ENCODE results near the gene UBE2U. TPM values are rescaled to one million over a fixed set of nuclear protein-coding genes. Genes with fewer than 3 reads are reported as not detected.
A peak's percentile ranks its signal among the peaks of the same experiment; 100 is the strongest.

Gene UBE2U
- total and polyA plus RNA-seq, 2 experiments from 2014 or later, result not detected

DNA sequence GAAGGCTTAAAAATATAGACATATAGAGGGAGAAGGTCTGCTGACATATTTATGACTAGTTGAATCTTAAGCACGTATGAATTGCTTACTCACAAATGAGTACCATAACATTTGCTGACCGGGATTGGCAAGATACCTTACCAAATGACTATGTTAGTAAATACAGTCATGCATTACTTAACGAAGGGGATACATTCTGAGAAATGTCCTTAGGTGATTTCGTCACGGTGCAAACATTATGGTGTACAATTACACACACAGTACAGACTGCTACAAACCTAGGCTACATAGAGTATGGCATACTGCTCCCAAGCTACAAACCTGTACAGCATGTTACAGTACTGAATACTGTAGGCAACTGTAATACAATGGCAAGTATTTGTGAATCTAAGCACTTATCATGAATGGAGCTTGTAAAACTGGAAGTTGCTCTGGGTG lies 19.4 kb upstream of the UBE2U start:
- Histone ChIP-seq H4K20me1 (ENCODE audit: insufficient read depth) (no peaks in the 10 kb centered on the region), H3K9me2 (ENCODE audit: insufficient read depth) (no peaks in the 10 kb centered on the region), H3K27ac (peak overlapping the region; percentile 41), H3K36me3 (ENCODE audit: low read depth) (no peaks in the 10 kb centered on the region), H2AFZ (no peak overlapping the region), H3K27me3 (replicated peaks; ENCODE audit: insufficient read depth) (no peaks in the 10 kb centered on the region), H3F3A (ENCODE audit: insufficient read depth) (peaks cover 13% of the 10 kb centered on the region), H3K9me3 (ENCODE audit: low read depth) (no peaks in the 10 kb centered on the region), H3K9ac (no peak overlapping the region), H3K79me2 (ENCODE audit: insufficient read depth) (no peaks in the 10 kb centered on the region), H3K4me3 (no peak overlapping the region), H3K4me2 (ENCODE audit: unreplicated experiment) (peak overlapping the region; percentile 36), H3K4me1 (ENCODE audit: insufficient read depth) (peaks cover 14% of the 10 kb centered on the region)
- TF ChIP-seq EZH2phosphoT487 (IDR thresholded peaks at IDR 0.05; ENCODE audit: insufficient read depth, low read depth) (0 out of 2 replicates have a peak, but pooled peaks have one; percentile 69), EZH2 (IDR thresholded peaks at IDR 0.05; ENCODE audit: insufficient read depth, poor library complexity, severe bottlenecking) (no peak)
- peak; percentile 92 for DNase-seq
- in situ Hi-C loops (cut with MboI), result no loop called here
- 6 to 7% methylated on average over 5 of the region's 5 CpGs for WGBS, 2 experiments (ENCODE audit: low coverage in 1 of 2, low lambda C conversion rate in 2 of 2, missing lambda C conversion rate in 2 of 2)

DNA sequence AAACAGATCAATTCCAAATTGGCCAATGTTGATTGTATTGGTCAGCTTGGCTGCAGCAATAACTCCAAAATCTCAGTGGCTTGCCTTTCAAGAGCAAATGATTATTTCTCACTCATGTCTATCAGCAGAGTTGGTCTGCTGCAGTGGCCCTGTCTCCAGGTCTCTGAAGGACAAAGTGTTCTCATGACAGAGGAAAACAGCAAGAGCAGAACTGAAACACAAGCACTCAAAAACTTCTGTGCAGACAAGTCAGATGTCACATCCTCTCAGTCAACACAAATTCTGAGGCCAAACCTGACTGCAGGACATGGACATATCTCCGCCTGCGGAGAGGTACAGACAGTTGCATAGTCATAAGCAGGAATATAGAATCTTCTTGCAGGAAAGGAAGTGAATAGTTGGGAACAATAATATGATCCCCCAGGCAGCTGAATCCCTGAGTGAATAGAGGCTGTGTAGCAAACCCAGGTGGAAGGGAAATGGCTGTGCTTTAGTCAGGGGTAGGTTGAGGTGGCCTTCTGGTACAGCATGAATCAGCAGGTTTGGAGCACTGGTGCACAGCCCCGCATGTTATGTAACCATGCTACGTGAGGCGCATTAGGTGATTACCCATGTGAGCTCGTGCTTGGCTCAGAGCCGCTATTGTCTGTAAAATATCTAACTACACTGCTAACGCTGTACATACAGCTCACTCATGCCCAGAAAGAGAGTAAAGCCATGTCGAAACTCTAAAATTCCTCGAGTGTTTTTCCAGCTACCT lies 17.1 kb upstream of the UBE2U start:
- no peak overlapping the region for H3K27ac ChIP-seq
- 56 to 58% methylated on average over 10 of the region's 10 CpGs for WGBS, 2 experiments (ENCODE audit: low coverage in 1 of 2, low lambda C conversion rate in 2 of 2, missing lambda C conversion rate in 2 of 2)
- no peak for DNase-seq
- no peak overlapping the region for H3K9ac ChIP-seq
- no peaks in the 10 kb centered on the region for H3K27me3 ChIP-seq (replicated peaks; ENCODE audit: insufficient read depth)
- no peak overlapping the region for H3K4me2 ChIP-seq (ENCODE audit: unreplicated experiment)
- peaks cover 14% of the 10 kb centered on the region for H3K4me1 ChIP-seq (ENCODE audit: insufficient read depth)
- H3K9me3 ChIP-seq (ENCODE audit: low read depth), result no peaks in the 10 kb centered on the region
- no peaks in the 10 kb centered on the region for H3K36me3 ChIP-seq (ENCODE audit: low read depth)
- no peaks in the 10 kb centered on the region for H3K79me2 ChIP-seq (ENCODE audit: insufficient read depth)
- H3K9me2 ChIP-seq (ENCODE audit: insufficient read depth), result no peaks in the 10 kb centered on the region
- in situ Hi-C loops (cut with MboI), result no loop called here
- H3F3A ChIP-seq (ENCODE audit: insufficient read depth), result peaks cover 13% of the 10 kb centered on the region
- no peak overlapping the region for H3K4me3 ChIP-seq
- no peaks in the 10 kb centered on the region for H4K20me1 ChIP-seq (ENCODE audit: insufficient read depth)
- no peak for TF ChIP-seq EZH2 (IDR thresholded peaks at IDR 0.05; ENCODE audit: insufficient read depth, poor library complexity, severe bottlenecking)
- no peak overlapping the region for H2AFZ ChIP-seq

DNA sequence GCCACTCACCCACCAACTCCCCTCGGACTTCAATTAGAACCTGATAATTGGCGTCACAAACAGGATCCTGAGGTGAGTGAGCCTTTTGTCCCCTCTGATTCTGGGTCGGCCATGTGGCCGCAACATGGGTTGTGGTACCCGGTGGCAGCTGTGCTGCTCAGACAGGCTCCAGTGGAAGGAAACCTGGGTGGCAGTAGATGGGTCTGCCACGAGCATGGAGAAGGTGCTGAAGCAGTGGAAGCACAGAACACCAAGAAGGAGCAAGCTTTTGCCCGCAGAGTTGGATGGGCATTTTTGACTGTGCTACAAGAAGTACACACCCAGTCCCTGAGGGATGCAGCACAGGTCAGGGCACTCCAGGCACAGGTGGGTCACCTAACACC lies 16.5 kb upstream of the UBE2U start:
- DNase-seq, result no peak
- Histone ChIP-seq H3K27me3 (replicated peaks; ENCODE audit: insufficient read depth) (no peaks in the 10 kb centered on the region), H2AFZ (no peak overlapping the region), H3K79me2 (ENCODE audit: insufficient read depth) (no peaks in the 10 kb centered on the region), H3K4me2 (ENCODE audit: unreplicated experiment) (no peak overlapping the region), H3K4me1 (ENCODE audit: insufficient read depth) (peaks cover 14% of the 10 kb centered on the region), H3K36me3 (ENCODE audit: low read depth) (no peaks in the 10 kb centered on the region), H3K4me3 (no peak overlapping the region), H3K9me2 (ENCODE audit: insufficient read depth) (no peaks in the 10 kb centered on the region), H3K27ac (no peak overlapping the region), H4K20me1 (ENCODE audit: insufficient read depth) (no peaks in the 10 kb centered on the region), H3F3A (ENCODE audit: insufficient read depth) (peaks cover 13% of the 10 kb centered on the region), H3K9me3 (ENCODE audit: low read depth) (no peaks in the 10 kb centered on the region), H3K9ac (no peak overlapping the region)
- in situ Hi-C loops (cut with MboI), result no loop called here
- TF ChIP-seq EZH2 (IDR thresholded peaks at IDR 0.05; ENCODE audit: insufficient read depth, poor library complexity, severe bottlenecking) (no peak), EZH2phosphoT487 (IDR thresholded peaks at IDR 0.05; ENCODE audit: insufficient read depth, low read depth) (no peak)
- WGBS, 2 experiments (ENCODE audit: low coverage in 1 of 2, low lambda C conversion rate in 2 of 2, missing lambda C conversion rate in 2 of 2), result 78 to 80% methylated on average over 7 of the region's 7 CpGs

DNA sequence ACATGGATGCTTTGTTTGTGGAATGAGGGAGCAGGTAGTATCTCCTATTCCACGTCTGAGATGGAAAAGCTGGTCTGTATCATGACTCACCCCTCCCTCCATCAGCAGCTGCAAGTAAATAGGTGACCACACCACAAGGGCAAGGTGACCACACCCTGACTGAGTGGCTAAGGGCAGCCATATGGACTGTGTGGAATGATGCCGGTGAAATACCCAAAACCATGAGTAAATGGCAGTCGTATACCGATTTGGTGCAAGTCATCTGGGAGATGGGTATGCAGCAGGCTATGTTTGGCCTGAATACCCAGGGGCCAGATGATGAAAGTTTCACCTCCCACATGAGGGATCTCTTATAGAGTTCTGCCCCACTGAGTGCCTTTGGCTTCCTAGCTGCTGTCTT lies 15.8 kb upstream of the UBE2U start:
- Histone ChIP-seq H4K20me1 (ENCODE audit: insufficient read depth) (no peaks in the 10 kb centered on the region), H3K79me2 (ENCODE audit: insufficient read depth) (no peaks in the 10 kb centered on the region), H3F3A (ENCODE audit: insufficient read depth) (peaks cover 13% of the 10 kb centered on the region), H3K9me2 (ENCODE audit: insufficient read depth) (no peaks in the 10 kb centered on the region), H3K27me3 (replicated peaks; ENCODE audit: insufficient read depth) (no peaks in the 10 kb centered on the region), H3K4me3 (no peak overlapping the region), H2AFZ (no peak overlapping the region), H3K9me3 (ENCODE audit: low read depth) (no peaks in the 10 kb centered on the region), H3K4me2 (ENCODE audit: unreplicated experiment) (no peak overlapping the region), H3K9ac (no peak overlapping the region), H3K36me3 (ENCODE audit: low read depth) (no peaks in the 10 kb centered on the region), H3K4me1 (ENCODE audit: insufficient read depth) (peaks cover 14% of the 10 kb centered on the region), H3K27ac (no peak overlapping the region)
- TF ChIP-seq EZH2 (IDR thresholded peaks at IDR 0.05; ENCODE audit: insufficient read depth, poor library complexity, severe bottlenecking) (no peak), EZH2phosphoT487 (IDR thresholded peaks at IDR 0.05; ENCODE audit: insufficient read depth, low read depth) (no peak)
- WGBS, 2 experiments (ENCODE audit: low coverage in 1 of 2, low lambda C conversion rate in 2 of 2, missing lambda C conversion rate in 2 of 2), result 88 to 94% methylated on average over 4 of the region's 4 CpGs
- in situ Hi-C loops (cut with MboI), result no loop called here
- peak; percentile 7 for DNase-seq

Measured in GM23248 (cell line).